ENCODE data around the gene EIF2AK3. TPM values are rescaled to one million over a fixed set of nuclear protein-coding genes. Genes with fewer than 3 reads are reported as not detected.

EIF2AK3 gene
- total and polyA plus RNA-seq, 2 experiments from 2014 or later = 19.5 to 41.9 TPM

DNA sequence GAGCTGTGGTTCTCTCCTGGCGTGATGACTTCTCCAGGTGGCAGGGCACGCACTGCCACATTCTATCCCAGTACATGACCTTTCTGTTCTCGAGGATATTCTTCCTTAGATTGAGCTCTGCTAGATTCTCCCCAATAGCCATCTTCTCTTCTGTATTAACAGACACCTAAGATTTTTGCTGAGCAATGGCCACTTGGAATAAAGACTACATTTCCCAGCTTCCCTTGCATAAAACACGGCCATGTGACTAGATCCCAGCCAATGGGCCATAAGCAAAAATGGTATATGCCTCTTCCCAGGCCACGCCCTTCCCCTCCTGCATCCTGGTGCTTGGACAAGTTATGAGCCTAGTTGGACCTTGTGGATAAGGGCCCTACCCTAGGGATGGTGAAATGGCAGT is 82.1 kb downstream of the EIF2AK3 start:
- no peaks in the 10 kb centered on the region for H3K9me3 ChIP-seq (ENCODE audit: low read depth)
- no peaks in the 10 kb centered on the region for H3K79me2 ChIP-seq
- WGBS (ENCODE audit: low lambda C conversion rate, missing lambda C conversion rate) = 86% methylated on average over 5 of the region's 5 CpGs
- TF ChIP-seq EZH2phosphoT487 (IDR thresholded peaks at IDR 0.05; ENCODE audit: low read depth, severe bottlenecking, unreplicated experiment) = no peak
- TF ChIP-seq EZH2 (IDR thresholded peaks at IDR 0.05; ENCODE audit: borderline replicate concordance) = no peak
- TF ChIP-seq, protein P1, sequence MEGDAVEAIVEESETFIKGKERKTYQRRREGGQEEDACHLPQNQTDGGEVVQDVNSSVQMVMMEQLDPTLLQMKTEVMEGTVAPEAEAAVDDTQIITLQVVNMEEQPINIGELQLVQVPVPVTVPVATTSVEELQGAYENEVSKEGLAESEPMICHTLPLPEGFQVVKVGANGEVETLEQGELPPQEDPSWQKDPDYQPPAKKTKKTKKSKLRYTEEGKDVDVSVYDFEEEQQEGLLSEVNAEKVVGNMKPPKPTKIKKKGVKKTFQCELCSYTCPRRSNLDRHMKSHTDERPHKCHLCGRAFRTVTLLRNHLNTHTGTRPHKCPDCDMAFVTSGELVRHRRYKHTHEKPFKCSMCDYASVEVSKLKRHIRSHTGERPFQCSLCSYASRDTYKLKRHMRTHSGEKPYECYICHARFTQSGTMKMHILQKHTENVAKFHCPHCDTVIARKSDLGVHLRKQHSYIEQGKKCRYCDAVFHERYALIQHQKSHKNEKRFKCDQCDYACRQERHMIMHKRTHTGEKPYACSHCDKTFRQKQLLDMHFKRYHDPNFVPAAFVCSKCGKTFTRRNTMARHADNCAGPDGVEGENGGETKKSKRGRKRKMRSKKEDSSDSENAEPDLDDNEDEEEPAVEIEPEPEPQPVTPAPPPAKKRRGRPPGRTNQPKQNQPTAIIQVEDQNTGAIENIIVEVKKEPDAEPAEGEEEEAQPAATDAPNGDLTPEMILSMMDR (IDR thresholded peaks at IDR 0.05; ENCODE audit: poor library complexity) = no peak
- no peaks in the 10 kb centered on the region for H3K36me3 ChIP-seq (replicated peaks; ENCODE audit: insufficient read depth, low read depth)
- H2AFZ ChIP-seq = no peak overlapping the region
- H3K4me1 ChIP-seq (ENCODE audit: insufficient read depth) = no peaks in the 10 kb centered on the region
- H3K4me3 ChIP-seq = no peak overlapping the region
- H3K9me2 ChIP-seq (replicated peaks; ENCODE audit: insufficient read depth) = no peaks in the 10 kb centered on the region
- H3K27me3 ChIP-seq = peaks cover 13% of the 10 kb centered on the region
- H3K4me2 ChIP-seq = no peak overlapping the region
- H4K20me1 ChIP-seq (ENCODE audit: insufficient read depth, poor library complexity, severe bottlenecking) = no peaks in the 10 kb centered on the region
- no peak overlapping the region for H3K27ac ChIP-seq
- no peak for DNase-seq (ENCODE audit: low spot score)

DNA sequence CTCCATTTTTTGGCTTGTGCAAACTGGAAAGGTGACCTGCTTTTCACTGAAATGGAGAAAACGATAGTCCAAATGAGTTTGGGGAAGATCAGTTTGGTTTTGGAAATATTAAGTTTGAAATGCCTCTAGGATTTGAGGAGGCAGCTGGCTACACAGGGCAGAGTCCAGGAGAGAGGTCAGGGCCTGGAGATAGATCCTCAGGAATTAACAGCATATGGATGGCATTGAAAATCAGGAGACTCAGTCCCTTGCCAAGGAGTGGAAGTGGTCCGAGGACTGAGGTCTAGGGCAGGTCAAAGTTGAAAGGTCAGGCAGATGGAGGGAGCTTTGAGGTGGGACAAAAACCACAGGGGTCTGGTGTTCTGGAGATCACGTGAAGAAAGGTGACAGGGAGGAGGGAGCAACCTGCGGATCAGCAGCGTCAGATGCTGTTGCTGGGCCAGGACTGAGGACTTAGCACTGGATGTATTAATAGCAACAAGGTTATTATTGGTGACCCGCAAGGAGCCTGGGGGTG is 83.7 kb downstream of the EIF2AK3 start:
- 92% methylated on average over 6 of the region's 6 CpGs for WGBS (ENCODE audit: low lambda C conversion rate, missing lambda C conversion rate)

DNA sequence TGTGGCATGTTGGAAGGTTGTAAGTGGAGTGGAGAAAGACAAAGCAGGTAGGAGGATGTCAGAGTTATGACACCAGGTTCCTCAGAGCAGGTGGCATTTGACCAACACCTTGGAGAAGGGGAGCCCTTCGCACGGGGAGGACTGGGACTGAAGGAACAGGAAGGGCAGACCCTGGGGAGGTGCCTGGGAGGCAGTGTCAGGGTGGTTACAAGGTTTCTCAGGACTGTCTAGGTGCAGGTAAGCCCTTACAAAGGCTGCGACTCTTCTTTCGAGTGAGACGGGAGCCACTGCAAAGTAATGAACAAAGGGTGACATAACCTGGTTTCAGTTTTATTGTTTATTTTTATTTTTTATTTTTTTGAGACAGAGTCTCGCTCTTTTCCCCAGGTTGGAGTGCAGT is 84.6 kb downstream of the EIF2AK3 start:
- no peak overlapping the region for H3K4me2 ChIP-seq
- H3K4me3 ChIP-seq = no peak overlapping the region
- H3K9me3 ChIP-seq (ENCODE audit: low read depth) = no peaks in the 10 kb centered on the region
- WGBS (ENCODE audit: low lambda C conversion rate, missing lambda C conversion rate) = 87% methylated on average over 6 of the region's 6 CpGs
- no peaks in the 10 kb centered on the region for H3K9me2 ChIP-seq (replicated peaks; ENCODE audit: insufficient read depth)
- no peak overlapping the region for H3K27ac ChIP-seq
- no peak overlapping the region for H2AFZ ChIP-seq
- DNase-seq (ENCODE audit: low spot score) = no peak
- H3K36me3 ChIP-seq (replicated peaks; ENCODE audit: insufficient read depth, low read depth) = no peaks in the 10 kb centered on the region
- TF ChIP-seq EZH2 (IDR thresholded peaks at IDR 0.05; ENCODE audit: borderline replicate concordance) = no peak
- H3K27me3 ChIP-seq = no peaks in the 10 kb centered on the region
- no peaks in the 10 kb centered on the region for H3K4me1 ChIP-seq (ENCODE audit: insufficient read depth)
- no peaks in the 10 kb centered on the region for H3K79me2 ChIP-seq
- no peaks in the 10 kb centered on the region for H4K20me1 ChIP-seq (ENCODE audit: insufficient read depth, poor library complexity, severe bottlenecking)

More for the DNA sequence above, 83.7 kb downstream of the EIF2AK3 start:
- H3K9me2 ChIP-seq (replicated peaks; ENCODE audit: insufficient read depth) = no peaks in the 10 kb centered on the region
- H3K4me3 ChIP-seq = no peak overlapping the region
- no peaks in the 10 kb centered on the region for H3K4me1 ChIP-seq (ENCODE audit: insufficient read depth)
- H3K36me3 ChIP-seq (replicated peaks; ENCODE audit: insufficient read depth, low read depth) = no peaks in the 10 kb centered on the region
- no peak overlapping the region for H2AFZ ChIP-seq
- no peak overlapping the region for H3K27ac ChIP-seq
- H3K27me3 ChIP-seq = peaks cover 2% of the 10 kb centered on the region
- no peak for DNase-seq (ENCODE audit: low spot score)
- H3K9me3 ChIP-seq (ENCODE audit: low read depth) = no peaks in the 10 kb centered on the region
- H3K4me2 ChIP-seq = no peak overlapping the region
- no peaks in the 10 kb centered on the region for H4K20me1 ChIP-seq (ENCODE audit: insufficient read depth, poor library complexity, severe bottlenecking)
- TF ChIP-seq EZH2 (IDR thresholded peaks at IDR 0.05; ENCODE audit: borderline replicate concordance) (no peak), EZH2phosphoT487 (IDR thresholded peaks at IDR 0.05; ENCODE audit: low read depth, severe bottlenecking, unreplicated experiment) (no peak)
- TF ChIP-seq, protein P1 (IDR thresholded peaks at IDR 0.05; ENCODE audit: poor library complexity) = no peak
- no peaks in the 10 kb centered on the region for H3K79me2 ChIP-seq

DNA sequence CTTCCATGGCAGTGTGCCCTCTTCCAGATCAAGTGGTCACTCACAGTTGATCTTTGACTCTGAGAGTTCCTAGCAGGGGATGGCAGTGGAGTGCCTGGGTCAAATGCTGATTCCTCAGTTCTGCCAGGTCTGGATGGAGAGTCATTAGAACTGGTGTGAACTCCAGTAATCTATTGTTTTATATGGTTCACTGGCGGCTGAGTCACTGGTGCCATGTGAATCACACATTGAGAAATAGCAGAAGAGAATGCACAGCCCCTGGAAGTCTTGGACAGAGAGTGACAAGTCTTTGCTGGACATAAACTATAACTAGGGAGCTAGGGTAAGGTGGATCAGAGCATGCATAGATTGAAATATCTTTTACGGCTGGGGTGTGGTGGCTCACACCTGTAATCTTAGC is 86.9 kb downstream of the EIF2AK3 start:
- Histone ChIP-seq H3K4me3 (no peak overlapping the region), H2AFZ (no peak overlapping the region), H3K27me3 (no peaks in the 10 kb centered on the region), H3K79me2 (no peaks in the 10 kb centered on the region), H3K4me2 (no peak overlapping the region), H3K9me2 (replicated peaks; ENCODE audit: insufficient read depth) (no peaks in the 10 kb centered on the region), H3K36me3 (replicated peaks; ENCODE audit: insufficient read depth, low read depth) (no peaks in the 10 kb centered on the region), H4K20me1 (ENCODE audit: insufficient read depth, poor library complexity, severe bottlenecking) (no peaks in the 10 kb centered on the region), H3K27ac (no peak overlapping the region), H3K9me3 (ENCODE audit: low read depth) (no peaks in the 10 kb centered on the region), H3K4me1 (ENCODE audit: insufficient read depth) (no peaks in the 10 kb centered on the region)
- no peak for TF ChIP-seq EZH2phosphoT487 (IDR thresholded peaks at IDR 0.05; ENCODE audit: low read depth, severe bottlenecking, unreplicated experiment)
- no peak for TF ChIP-seq EZH2 (IDR thresholded peaks at IDR 0.05; ENCODE audit: borderline replicate concordance)
- TF ChIP-seq, protein P1 (IDR thresholded peaks at IDR 0.05; ENCODE audit: poor library complexity) = no peak
- no peak for DNase-seq (ENCODE audit: low spot score)
- 93% methylated on average over 2 of the region's 2 CpGs for WGBS (ENCODE audit: low lambda C conversion rate, missing lambda C conversion rate)
